GM18505 (cell line): ENCODE data around the gene TMEM45A.
A peak's percentile ranks its signal among the peaks of the same experiment; 100 is the strongest.
"Not testable (repeated sequence)": the region's sequence is repeated elsewhere in the genome, so short reads cannot be mapped to it uniquely, and the experiment has no call there.

Source experiments
- ATAC-seq: cut with Tn5 transposase; IDR thresholded peaks from one replicate; pipeline ENCODE4 v1.9.1; 2021; ENCODE audit not compliant: unreplicated experiment
- POLR2A ChIP-seq: IDR thresholded peaks from 4 replicates; pipeline ENCODE4 v1.6.1; 2011; ENCODE audit warnings: borderline replicate concordance; ENCODE audit not compliant: insufficient read depth, insufficient read length; ENCODE audit errors: extremely low read depth

Gene TMEM45A, protein sequence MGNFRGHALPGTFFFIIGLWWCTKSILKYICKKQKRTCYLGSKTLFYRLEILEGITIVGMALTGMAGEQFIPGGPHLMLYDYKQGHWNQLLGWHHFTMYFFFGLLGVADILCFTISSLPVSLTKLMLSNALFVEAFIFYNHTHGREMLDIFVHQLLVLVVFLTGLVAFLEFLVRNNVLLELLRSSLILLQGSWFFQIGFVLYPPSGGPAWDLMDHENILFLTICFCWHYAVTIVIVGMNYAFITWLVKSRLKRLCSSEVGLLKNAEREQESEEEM

DNA sequence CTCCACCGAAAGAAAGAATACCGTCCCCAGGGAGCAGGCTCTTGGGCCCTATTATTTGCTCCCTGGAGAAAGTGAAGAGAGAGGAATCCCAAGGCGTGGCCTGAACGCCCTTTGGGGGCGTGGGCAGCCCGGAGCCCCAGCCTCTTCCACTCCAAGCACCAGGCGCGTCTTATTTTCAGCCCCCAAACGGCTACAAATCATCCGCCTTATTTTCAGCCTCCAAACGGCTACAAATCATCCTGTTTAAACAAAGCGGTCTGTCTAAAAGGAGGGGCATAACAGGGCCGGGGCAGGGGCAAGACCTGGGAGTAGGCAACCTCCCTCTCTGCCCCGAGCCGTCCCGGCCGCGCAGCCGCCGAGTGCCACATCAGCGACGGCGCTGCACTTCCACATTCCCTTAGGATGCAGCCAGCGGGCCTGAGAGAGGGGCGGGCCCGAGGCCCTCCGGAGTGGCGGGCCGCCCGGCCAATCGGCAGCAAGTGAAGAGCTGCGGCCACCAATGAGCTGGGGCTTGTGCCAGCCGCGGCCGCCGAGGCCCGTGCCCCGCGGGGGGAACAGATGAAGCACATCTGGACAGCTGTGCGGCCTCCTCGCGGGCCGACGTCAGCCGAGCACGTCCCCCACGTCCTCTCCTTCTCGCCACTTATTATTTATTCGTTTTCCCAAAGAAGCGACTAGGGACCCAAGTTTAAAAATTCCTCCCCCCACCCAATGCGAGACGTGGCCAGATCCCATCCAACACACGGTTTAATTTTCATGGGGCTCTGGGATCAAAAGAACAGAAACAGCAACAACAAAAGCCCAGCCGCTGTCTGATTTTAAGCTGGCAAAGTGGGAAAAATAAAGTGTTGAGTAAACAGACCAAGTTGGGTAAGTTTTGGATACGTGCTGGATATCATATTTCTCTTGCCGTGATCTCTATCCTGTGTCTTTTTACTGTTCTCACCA is at the start of gene TMEM45A:
TSS of gene TMEM45A (plus strand) at position 561 of the 948 bp plus-strand sequence. CDS start 62,593 bp downstream, outside the sequence.
- ATAC-seq, result peak; percentile 96
- TF ChIP-seq POLR2A, result peak; percentile 45

DNA sequence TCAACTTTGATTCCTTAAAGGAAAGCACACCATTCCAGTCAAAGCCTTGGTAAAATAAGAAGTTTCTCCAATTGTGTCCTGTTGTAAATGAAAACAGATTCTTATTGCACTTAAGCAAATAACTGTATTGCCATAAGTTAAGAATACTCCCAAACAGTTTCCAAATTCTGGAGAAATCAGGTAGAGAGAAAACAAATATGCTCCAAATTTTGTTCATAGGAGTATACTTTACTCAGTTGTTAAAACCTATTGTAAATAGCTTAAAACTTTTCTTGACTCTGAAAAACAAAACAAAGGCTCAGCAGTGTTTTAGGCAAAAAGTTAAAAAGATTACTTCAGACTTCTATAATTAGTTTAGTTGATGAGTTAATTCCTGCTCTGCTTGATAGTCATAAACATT is 48.7 kb upstream of the TMEM45A start:
- no peak for TF ChIP-seq POLR2A
- no peak for ATAC-seq

DNA sequence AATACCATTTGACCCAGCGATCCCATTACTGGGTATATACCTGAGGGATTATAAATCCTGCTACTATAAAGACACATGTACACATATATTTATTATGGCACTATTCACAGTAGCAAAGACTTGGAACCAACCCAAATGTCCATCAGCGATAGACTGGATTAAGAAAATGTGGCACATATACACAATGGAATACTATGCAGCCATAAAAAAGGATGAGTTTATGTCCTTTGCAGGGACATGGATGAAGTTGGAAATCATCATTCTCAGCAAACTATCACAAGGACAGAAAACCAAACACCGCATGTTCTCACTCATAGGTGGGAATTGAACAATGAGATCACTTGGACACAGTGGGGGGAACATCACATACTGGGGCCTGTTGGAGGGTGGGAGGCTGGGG is 45.4 kb upstream of the TMEM45A start:
- ATAC-seq, result not testable (repeated sequence)

DNA sequence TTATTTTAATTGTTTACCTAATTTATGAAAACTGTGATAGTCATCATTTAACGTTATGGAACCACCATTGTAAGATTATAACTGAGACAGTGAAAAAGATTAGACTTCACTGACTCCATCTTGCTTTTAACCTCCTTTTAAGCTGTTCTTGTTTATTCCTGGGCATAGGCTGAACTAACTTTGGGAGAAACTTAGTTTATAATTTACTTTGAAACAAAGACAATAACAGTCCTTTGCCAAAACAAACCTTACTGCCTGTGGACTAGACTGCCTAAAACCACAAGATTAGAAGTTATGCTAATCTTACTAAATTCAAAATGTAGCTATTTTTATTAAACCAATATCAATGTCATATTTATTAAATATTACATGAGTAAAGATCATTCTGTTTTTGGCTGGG is 44.3 kb upstream of the TMEM45A start:
- no peak for TF ChIP-seq POLR2A
- no peak for ATAC-seq

DNA sequence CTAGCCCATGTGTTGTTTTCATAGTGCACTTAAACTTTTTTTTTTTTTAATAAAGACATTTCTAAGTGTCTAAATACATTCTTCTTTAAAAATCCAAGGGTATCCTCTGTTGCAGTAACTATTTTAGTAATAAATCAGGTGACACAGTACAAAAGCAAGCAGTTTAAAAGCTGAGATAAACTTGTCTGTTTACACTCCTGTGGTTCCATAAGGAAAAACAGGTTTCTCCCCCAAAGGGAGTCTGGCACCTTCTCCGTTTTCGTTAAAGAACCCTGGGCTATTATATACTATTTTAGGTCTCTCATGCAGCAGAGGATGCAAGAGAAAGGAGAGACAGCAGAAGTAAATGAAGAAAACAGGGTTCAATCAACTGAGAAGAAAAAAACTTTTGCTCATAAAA is 43.2 kb upstream of the TMEM45A start:
- no peak for ATAC-seq

DNA sequence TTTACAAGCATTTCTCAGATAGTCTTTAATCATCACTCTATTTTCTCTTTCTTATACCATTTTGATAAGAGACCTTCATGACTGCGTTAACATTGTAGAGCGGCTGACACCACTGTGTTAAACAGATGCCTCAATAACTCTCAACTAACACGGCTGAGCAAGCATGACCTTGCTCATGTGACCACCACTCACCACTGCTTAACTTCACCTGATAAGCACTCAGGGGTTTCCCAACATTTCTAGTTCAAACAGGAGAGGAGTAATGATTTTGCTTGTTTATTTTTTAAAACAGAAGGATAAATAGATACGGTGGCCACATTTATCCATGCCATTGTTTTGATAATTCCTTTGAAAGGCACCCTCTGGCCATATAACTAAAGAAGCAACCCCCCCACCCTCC is 37.7 kb upstream of the TMEM45A start:
- no peak for TF ChIP-seq POLR2A
- no peak for ATAC-seq

More for the DNA sequence above, 43.2 kb upstream of the TMEM45A start:
- no peak for TF ChIP-seq POLR2A

DNA sequence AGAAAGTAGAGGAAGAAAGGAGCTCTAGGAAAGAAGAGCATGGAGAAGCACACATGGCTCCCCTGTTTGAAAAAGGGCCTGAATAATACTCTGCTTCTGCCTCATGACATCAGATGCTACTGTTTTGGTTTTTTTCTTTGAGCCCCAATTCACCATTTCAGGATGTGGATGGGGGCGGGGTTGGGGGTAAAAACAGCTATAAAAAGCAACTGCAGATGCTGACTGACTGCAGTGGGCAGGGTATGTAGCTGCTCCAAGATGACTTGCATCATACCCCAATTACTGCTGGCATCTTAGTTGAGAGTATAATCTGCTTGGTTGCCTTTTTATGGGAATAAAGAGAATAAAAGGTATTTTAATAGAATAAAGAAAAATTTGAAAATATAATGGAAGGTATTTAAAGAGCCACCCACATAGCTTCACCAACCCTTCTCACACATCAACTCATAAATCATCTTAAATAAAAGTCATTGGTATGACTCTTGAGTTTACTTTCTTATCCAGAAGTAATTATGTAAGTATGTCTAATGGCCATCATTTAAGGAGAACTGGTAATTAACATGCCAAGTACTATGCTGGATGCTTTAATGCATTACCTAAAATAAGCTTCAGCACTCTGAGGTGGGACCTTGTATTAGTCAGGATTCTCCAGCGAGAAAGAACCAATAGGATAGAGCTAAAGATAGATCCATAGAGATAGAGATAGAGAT is 36.4 kb upstream of the TMEM45A start:
- no peak for TF ChIP-seq POLR2A

DNA sequence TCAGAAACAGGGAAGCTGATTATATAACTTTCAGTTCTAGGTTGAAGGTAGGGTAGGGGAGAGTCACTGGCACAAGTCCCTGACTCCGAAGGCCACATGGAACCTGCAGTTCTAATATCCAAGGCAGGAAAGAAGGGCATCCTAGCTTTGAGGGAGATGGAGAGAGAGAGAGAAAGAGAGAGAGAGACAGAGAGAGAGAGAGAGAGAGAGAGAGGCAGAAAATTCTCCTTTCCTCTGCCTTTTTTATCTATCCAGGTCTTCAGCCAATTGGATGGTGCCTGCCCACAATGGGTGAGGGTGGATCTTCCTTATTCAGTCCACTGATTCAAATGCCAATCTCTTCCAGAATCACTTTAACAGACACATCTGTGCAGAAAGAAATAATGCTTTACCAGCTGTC is 35.7 kb upstream of the TMEM45A start:
- no peak for ATAC-seq
- no peak for TF ChIP-seq POLR2A

More for the DNA sequence above, 36.4 kb upstream of the TMEM45A start:
- ATAC-seq, result no peak

DNA sequence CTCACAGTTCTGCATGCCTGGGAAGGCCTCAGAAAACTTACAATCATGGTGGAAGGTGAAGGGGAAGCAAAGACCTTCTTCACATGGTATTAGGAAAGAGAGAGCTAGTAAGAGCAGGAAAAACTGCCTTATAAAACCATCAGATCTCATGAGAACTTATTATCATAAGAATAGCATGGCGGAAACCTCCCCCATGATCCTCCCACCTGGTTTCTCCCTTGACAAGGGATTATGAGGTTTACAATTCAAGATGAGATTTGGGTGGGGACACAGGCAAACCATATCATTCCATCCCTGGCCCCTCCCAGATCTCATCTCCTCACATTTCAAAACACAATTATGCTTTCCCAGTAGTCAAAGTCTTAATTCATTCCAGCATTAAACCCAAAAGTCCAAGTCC is 34.6 kb upstream of the TMEM45A start:
- no peak for TF ChIP-seq POLR2A
- ATAC-seq, result no peak

DNA sequence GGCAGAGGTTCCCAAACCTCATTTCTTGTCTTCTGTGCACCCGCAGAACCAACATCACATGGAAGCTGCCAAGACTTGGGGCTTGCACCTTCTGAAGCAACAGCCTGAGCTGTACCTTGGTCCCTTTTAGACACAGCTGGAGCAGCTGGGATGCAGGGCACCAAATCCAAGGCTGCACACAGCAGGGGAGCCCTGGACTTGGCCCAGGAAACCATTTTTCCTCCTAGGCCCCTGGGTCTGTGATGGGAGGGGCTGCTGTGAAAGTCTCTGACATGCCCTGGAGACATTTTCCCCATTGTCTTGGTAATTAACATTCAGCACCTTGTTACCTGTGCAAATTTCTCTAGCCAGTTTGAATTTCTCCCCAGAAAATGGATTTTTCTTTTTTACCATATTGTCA is 33.6 kb upstream of the TMEM45A start:
- TF ChIP-seq POLR2A, result no peak
- no peak for ATAC-seq

DNA sequence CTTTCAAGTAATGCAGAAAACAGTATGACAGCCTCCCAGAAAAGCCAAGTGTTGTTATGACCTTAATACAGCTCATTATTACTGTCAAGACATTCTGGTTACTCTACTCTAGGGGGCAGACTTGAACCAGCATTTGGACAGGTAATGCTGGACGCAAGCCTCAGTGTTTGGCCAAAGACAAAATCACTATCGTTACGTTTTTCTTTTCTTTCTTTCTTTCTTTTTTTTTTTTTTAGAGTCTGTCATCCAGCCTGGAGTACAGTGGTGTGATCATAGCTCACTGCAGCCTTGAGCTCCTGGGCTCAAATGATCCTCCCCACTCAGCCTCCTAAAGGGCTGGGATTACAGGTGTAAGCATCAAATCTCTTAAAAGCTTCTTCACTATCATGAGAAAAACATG is 29.4 kb upstream of the TMEM45A start:
- no peak for TF ChIP-seq POLR2A
- peak; percentile 87 for ATAC-seq

DNA sequence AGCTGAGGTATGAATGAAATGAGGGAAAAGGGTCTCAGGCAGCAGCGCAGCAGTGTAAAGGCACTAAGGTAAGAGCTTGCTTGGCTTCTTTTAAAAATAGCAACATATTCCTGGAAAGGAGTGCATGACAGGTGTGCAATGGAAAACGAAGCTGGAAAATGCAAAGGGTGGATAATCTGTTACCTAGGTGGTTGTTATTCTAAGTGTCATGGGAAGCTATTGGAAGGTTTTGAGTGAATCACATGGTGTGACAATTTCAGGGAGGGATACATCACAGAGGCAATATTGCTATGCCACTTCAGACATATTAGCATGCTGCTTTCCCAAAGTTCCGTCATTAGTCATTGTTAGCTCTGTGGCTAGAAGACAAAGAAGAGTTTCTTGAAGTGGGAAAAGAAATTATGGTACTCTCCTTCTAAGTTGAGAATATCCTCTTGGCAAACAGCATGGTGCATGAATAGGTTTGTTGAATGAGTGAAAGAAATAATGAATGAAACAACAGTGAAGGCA is 28.7 kb upstream of the TMEM45A start:
- ATAC-seq, result no peak
- no peak for TF ChIP-seq POLR2A
